Fibroblast of upper back skin (primary cell): Measurements from ENCODE around the gene NPW.
"Not testable (repeated sequence)": the region's sequence is repeated elsewhere in the genome, so short reads cannot be mapped to it uniquely, and the experiment has no call there.

ENCODE experiments used
- DNase-seq: peaks from one replicate; pipeline ENCODE4 v3.0.0-alpha.2; 2013

The NPW gene

DNA sequence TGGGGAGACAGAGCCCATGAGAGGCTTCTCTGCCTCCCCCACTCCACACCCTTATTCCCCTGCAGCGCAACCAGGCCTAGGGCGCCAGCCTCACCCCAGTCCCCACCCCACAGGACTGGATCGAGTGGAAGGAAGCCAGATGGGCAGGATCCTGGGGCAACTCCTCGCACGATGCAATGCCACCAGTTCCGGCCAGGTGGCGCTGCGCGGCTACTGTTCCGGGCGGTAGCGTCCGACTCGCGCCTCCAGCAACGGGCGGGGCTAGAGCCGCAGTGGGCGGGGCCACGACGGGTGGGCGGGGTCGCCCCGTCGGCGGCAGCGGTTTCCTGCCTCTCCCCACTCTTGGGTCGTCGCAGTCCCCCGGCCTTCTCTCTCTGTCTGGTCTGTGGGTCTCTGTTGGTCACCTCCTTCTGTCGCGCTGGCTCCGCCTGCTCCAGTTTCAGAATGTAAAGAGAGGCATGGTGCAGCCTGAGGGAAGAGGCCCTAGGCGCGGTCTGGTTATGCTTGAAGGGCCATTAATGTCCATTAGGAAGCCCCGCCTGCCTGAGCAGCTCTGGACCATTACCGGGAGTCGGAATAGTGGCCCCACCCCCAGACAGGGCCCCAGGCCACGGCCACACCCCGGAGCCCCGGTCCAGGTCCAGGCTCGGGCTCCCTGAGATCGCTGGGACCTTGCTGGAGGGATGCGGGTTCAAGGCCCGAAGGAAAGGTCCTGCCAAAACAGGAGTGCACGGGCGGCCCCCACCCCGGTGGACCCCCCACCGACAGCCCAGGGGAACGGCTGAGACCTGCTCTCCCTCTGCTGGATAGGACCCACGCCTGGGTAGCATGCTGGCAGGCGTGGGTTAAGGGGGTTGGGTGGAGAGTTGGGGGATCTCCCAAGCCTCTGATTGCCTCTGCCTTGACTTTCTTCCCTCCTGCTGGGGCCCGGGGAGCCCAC, 3.8 kb downstream of the NPW start:
- peak; percentile 82 for DNase-seq

DNA sequence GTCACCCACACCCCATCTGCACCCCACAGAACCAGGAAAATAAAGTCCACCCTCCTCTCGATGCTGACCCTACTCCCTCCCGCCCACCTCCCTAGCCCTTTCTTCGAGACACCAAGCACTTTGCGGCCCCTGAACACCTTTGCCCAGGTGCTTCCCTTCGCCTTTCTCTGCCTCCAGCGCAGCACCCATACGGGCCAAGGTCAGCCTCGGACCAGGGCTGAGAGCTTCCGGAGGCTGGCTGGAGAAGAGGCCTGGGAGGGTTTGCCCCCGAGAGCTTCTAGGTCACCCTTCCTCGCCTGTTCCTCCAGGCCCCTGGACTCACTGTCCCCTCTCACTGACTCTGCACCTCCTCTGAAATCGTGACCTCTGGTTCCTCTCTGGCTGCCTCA, 4.4 kb downstream of the NPW start:
- DNase-seq, result no peak

DNA sequence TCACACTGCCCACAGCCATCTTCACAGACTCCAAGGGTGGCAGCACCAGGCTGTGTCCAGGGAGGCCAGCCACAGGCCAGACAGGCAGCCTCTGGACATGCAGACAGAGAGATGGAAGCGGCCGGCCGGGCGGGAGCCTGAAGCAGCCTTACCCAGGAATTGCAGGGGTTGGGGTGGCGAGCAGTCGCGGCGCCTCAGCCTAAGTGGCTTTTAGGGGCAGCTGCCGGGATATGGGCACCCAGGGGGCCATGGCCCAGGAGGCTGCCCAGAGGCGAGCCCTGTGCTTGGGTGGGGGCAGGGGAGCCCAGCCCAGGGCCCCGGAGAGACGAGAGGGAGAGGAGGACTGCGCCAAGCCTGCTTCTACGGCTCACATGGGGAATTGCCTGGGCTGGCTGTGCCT, 5.7 kb downstream of the NPW start:
- no peak for DNase-seq

GRCh38 chr16:2025878-2026460, 6.4 kb downstream of the NPW start:
- DNase-seq, result no peak

- DNase-seq, result no peak
These were observed 7.0 kb downstream of the NPW start, which contains the start of gene NHERF2 for GRCh38 chr16:2026461-2027023. Gene NHERF2 (plus strand): TSS chr16:2026902. CDS start chr16:2027006, 104 bp downstream.

DNA sequence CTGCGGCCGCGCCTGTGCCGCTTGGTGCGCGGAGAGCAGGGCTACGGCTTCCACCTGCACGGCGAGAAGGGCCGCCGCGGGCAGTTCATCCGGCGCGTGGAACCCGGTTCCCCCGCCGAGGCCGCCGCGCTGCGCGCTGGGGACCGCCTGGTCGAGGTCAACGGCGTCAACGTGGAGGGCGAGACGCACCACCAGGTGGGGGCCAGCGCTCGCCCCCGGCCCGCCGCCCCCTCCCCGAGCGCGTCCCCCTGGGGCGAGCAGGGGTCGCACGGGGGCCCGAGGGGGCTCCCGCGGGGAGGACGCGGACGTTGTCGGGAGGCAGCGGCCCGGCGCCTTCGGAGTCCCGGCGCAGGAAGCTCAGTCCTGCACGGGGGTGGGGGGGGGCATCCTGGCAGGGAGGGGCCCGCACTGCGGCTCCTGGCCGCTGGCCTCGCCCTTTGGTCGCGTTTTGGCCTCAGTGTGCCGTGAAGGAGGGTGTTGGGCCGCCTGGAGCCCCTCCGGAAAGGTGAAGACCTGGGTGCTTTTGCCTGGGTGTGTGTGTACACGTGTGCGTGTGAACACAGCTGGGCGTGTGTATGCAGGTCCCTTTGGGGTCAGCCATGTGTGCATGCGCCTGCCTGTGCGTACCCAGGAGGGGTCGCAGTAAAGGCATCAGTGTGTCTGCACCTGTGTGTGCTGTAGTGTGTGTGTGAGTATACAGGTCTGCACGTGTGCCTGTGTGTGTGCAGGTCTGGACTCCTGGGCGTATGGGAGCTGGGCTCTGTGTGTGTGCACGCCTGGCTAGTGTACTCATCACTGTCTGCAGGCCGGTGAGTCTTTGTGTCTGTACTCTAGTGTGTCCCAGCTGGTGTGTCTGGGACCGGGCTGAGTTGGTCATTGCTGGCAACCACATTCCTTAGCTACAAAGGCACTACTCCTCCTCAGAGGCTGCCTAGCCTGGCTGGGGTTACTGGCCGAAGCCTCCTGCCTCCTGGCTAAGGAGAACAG, 7.7 kb downstream of the NPW start:
- peak; percentile 45 for DNase-seq

DNA sequence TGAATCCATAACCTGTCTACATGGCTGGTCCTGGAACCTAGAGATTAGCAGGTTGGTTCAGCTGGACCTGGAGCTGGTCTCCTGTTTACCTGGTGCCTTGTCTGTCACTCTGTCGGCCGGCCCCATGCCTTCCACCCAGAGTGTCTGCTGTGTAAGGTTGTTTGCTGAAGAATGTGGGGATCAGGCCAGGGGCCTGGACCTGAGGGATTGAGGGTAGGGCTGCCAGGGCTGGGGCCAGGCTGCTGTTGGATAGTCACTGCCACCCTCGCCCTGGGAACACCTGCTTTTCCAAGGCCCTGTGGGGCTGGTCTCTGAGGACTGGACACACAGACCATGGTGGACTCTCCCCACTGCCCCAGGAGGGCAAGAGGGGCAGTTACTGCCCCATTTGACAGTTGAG, 8.6 kb downstream of the NPW start:
- no peak for DNase-seq

DNA sequence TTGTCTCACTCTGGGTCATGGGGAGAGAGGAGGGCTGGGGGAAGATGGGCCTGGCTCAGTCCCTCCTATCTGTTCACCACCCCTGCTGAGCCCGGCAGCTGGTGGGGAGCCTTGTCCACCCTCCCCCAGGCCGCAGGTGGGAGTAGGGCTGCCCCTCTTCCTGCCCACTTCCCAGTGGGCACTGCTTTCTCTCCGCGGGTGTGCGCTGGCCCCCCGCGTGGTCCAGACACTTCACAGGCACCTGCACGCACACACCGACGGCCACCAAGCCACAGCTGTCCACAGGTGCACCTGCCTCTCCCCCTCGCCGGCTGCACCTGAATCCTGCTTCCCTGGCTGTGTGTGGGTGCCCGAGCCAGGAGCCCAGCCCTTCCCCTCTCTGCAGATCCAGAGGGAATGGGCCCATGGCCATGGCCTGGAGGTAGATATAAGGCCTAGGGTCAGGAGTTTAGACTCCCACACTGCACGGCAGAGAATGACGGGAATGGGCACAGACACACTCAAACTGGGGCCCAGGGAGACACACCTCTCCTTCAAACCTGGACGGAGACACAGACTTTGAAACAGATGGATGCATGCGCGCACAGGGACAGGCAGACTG, 9.1 kb downstream of the NPW start:
- no peak for DNase-seq

- DNase-seq, result no peak
These were observed 9.8 kb downstream of the NPW start for GRCh38 chr16:2029350-2029749.

DNA sequence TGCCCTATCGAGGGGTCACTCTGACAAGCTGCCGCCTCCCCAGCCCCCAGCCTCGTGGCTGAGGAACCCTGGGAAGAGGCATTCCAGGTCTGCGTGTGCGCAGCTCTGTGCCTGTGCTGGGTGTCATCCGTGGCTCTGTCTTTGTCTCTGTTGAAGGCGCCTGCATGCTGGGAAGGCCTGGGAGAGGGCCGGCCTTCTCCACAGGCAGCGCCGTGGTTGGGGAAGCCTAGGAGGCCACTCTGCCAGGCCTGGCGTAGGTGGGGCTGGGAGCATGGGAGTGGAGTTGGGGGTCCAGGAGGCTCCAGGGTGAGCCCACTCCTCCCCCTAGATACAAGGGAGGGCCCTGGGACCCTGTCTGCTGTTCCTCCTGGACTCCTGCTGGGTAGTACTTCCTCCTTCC, 10.5 kb downstream of the NPW start:
- no peak for DNase-seq

DNA sequence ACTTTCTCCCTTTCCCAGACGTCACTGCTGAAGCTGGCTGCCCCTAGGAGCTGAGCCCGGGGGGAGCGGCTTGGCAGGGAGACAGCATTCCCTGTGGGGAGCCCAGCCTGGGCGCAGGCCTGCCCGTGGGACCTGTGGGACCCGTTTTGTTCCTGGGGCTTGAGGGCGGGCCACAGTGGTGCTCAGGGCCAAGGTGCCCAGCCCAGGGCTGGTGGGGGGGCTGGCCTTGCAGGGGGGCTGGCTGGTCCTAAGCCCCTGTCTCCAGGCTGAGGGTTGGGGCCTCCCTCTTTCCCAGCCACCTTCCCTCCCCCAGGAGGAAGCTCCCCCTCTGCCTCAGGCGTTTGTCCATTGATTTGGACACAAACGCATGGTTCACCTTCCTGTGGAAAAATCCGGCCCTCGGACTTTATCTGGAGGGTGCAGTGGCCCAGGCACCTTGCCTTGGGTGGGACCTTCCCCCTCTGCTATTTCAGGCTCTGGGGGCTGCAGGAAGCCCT, 11.5 kb downstream of the NPW start:
- DNase-seq, result no peak

DNA sequence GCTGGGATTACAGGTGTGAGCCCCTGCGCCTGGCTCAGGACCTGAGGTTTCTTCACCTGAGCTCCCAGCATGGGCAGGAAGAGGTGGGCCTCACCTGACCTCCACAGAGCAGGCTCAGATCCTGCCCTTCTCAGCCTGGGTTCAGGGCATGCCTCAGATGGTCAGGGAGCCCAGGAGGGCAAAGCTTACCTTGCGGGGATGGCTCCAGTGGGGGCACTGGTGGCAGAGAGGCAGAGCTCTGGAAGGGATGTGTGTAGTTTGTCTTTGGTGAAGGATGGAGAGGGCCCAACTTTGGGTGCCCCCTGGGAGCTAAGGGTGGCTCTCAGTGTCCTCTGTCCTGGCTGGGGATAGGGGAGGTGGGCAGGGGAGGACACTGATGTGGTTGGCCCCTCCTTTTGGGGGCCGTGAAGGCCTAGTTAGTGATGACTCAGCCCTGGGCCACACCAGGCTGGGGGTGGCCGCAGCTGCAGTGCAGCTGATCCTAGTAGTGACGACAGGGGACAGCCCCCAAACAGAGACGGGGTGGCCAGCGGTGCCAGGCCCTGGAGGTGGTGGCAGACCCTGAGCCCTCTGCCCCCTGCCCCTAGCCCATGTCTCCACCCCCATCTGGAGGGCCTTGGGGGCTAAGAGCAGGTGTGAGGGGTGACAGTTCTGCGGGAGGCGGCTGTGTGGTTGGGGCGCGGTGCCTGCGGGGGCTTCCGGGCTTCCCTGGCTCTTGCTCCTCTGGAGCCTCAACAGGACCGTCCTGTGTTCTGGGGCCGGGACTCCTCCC, 12.9 kb downstream of the NPW start:
- DNase-seq, result no peak

GRCh38 chr16:2033057-2033908, 13.7 kb downstream of the NPW start:
- DNase-seq, result peak; percentile 62

DNA sequence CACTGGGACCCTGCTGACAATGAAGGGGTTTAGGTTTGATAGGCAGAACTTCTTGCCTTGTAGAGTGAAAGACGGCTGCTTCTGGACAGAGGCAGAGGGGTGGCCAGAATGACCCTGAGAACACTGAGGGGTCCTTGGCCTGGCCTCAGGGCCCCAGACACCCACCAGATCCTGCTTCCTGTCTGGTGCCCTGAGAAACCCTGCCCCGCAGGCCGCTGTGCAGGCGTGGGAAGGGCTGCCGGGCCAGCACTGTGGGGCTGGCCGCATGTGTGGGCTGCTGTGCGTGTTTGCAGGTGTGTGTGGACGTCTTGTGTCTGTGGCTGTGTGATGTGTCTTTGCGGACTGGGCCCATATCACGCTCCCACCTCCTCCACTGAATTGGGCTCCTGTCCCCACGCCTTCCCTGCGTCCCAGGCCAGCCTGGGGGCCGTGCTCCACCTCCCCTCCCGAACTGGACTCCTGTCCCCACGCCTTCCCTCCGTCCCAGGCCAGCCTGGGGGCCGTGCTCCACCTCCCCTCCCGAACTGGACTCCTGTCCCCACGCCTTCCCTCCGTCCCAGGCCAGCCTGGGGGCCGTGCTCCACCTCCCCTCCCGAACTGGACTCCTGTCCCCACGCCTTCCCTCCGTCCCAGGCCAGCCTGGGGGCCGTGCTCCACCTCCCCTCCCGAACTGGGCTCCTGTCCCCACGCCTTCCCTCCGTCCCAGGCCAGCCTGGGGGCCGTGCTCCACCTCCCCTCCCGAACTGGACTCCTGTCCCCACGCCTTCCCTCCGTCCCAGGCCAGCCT, 14.5 kb downstream of the NPW start:
- DNase-seq, result not testable (repeated sequence)

GRCh38 chr16:2034696-2035430, 15.3 kb downstream of the NPW start:
- DNase-seq, result no peak

DNA sequence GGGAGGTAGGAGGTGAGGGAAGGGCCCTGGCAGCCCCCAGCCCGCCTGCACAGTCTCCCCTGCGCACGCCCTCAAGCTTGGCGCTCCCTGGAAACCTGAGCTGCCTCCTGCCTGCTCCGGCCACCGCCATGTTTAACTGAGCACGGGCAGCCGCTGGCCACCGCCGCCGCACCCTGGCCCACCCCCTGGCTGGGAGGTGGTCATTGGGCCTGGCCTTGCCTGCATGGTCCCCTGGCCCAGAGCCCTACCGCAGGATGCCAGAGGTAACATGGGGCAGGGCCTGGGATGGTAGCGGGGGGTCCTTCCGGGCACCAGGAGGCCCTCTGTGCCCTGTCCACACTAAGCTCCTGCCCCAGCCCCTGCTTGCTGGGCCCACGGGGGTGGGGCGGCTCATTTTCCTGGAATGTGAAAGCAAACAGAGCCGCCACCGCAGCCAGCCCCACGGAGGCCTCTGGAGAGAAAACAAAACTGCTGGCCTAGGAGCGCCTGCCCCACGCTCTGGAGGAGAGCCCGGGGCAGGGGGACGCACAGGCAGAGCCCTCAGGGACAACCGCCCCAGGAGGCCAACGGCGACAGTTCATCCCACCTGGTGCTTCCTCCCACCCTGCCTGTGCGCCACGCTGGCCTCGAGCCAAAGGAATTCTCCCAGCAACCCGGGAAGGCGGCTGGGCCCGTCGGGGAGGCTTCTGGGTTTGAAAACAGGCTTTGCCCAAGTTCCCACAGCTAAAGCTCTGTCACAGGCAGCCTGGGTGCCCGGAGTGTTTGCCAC, 16.0 kb downstream of the NPW start:
- peak; percentile 81 for DNase-seq

GRCh38 chr16:2036200-2036966, 16.8 kb downstream of the NPW start:
- no peak for DNase-seq
